ENCODE results near the gene APEH.

- TF ChIP-seq, protein P1, sequence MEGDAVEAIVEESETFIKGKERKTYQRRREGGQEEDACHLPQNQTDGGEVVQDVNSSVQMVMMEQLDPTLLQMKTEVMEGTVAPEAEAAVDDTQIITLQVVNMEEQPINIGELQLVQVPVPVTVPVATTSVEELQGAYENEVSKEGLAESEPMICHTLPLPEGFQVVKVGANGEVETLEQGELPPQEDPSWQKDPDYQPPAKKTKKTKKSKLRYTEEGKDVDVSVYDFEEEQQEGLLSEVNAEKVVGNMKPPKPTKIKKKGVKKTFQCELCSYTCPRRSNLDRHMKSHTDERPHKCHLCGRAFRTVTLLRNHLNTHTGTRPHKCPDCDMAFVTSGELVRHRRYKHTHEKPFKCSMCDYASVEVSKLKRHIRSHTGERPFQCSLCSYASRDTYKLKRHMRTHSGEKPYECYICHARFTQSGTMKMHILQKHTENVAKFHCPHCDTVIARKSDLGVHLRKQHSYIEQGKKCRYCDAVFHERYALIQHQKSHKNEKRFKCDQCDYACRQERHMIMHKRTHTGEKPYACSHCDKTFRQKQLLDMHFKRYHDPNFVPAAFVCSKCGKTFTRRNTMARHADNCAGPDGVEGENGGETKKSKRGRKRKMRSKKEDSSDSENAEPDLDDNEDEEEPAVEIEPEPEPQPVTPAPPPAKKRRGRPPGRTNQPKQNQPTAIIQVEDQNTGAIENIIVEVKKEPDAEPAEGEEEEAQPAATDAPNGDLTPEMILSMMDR (IDR thresholded peaks at IDR 0.05) = no peak
- no peak for TF ChIP-seq POLR2A (IDR thresholded peaks at IDR 0.05)
Observed at GRCh38 chr3:49662720-49663413, 11.3 kb upstream of the APEH start.

Measured in esophagus squamous epithelium (tissue), 4 donors.